ENCODE data around the gene LYZL6. TPM values are rescaled to one million over a fixed set of nuclear protein-coding genes. Genes with fewer than 3 reads are reported as not detected.

Gene LYZL6
- total RNA-seq, 1 experiment from 2014 or later: not detected

DNA sequence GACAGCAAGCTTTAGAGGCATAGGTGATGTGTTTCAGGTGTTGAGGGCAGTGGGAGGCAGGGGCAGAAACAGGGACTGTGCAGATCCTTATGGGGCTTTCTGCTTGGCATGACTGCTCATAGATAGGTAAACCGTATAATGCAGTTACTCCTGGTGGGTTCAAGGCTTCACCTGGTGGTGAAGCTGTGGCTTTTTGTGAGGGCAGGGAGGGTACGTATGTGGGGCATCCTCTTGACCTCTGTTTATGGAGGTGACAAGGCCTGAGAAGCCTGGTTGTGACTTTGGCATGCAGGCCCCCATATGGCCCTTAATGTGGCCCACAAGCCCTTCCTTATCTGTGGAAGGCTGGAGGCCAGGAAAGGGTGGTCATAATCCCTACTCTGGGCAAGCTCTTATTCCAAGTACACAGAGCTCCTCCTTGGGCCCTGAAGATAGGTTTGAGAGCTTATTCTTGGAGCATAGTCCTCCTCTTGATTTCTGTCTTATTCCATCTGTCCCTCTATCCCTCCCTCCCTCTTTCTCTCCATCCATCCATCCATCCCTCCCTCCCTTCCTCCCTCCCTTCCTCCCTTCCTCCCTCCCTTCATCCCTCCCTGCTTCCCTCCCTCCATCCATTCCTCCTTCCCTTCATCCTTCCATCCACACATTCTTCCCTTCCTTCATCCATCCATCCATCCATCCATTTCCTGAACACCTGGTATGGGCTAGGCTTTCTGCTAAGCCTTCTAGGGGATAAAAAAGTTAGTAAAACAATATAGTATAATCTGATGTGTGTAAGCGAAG, 39.1 kb upstream of the LYZL6 start:
- CTCF ChIA-PET: interaction anchor here (0.6 to 2.6 kb wide), 4 partner anchors 13 to 166 kb away, joined by 3 to 11 read pairs (median 4); no protein-coding TSS in a partner anchor
- no peaks in the 10 kb centered on the region for H3K36me3 ChIP-seq (ENCODE audit: control insufficient read depth in 1 of 2, insufficient read depth in 2 of 2, low read length in 2 of 2)
- no peaks in the 10 kb centered on the region for H3K79me2 ChIP-seq (ENCODE audit: insufficient read depth, low read length)
- intact Hi-C loops (cut with micrococcal nuclease): no loop called here
- H3K27ac ChIP-seq (ENCODE audit: low read depth, low read length): no peak overlapping the region
- no peaks in the 10 kb centered on the region for H3K4me1 ChIP-seq (ENCODE audit: control insufficient read depth in 1 of 2, insufficient read depth in 2 of 2, low read length in 2 of 2)
- no peak overlapping the region for H3K4me3 ChIP-seq (replicated peaks in 1 of 2; ENCODE audit: low read depth in 1 of 2, low read length in 2 of 2)
- no TSS peak for BruUV-seq (replicated peaks)
- DNase-seq (ENCODE audit: low read depth, low spot score) (no peak), ATAC-seq (no peak)
- H2AFZ ChIP-seq (ENCODE audit: low read depth, low read length, poor library complexity, severe bottlenecking): no peak overlapping the region
- H4K20me1 ChIP-seq (ENCODE audit: insufficient read depth): no peaks in the 10 kb centered on the region
- POLR2A ChIA-PET: no interaction called here
- H3K9ac ChIP-seq (ENCODE audit: low read length): no peak overlapping the region
- no peak overlapping the region for H3K4me2 ChIP-seq (ENCODE audit: low read length)
- no peaks in the 10 kb centered on the region for H3K9me2 ChIP-seq (ENCODE audit: insufficient read depth)
- TF ChIP-seq ZNF274 (IDR thresholded peaks at IDR 0.05; ENCODE audit: low read depth, low read length): no peak
- no peaks in the 10 kb centered on the region for H3K9me3 ChIP-seq (ENCODE audit: control insufficient read depth in 1 of 2, insufficient read depth in 1 of 2, low read depth in 1 of 2, low read length in 2 of 2)
- no peaks in the 10 kb centered on the region for H3K27me3 ChIP-seq (ENCODE audit: insufficient read depth, low read length)
- RAD21 ChIA-PET (ENCODE audit: low non-redundant PET in 1 of 2, low total read pairs in 2 of 2, uncharacterized antibody in 2 of 2, unreplicated experiment in 2 of 2): interaction anchor here in 1 of 2 experiments (1.4 kb wide), 1 partner anchor 167 kb away, joined by 4 read pairs; no protein-coding TSS in a partner anchor

- ChIA-PET POLR2A (no interaction called here), CTCF (interaction anchor here (0.6 to 2.6 kb wide), 4 partner anchors 13 to 167 kb away, joined by 3 to 11 read pairs (median 4); no protein-coding TSS in a partner anchor), RAD21 (ENCODE audit: low non-redundant PET in 1 of 2, low total read pairs in 2 of 2, uncharacterized antibody in 2 of 2, unreplicated experiment in 2 of 2) (interaction anchor here in 1 of 2 experiments (1.4 kb wide), 1 partner anchor 167 kb away, joined by 4 read pairs; no protein-coding TSS in a partner anchor)
- Histone ChIP-seq H2AFZ (ENCODE audit: low read depth, low read length, poor library complexity, severe bottlenecking) (no peak overlapping the region), H3K9me3 (ENCODE audit: control insufficient read depth in 1 of 2, insufficient read depth in 1 of 2, low read depth in 1 of 2, low read length in 2 of 2) (no peaks in the 10 kb centered on the region), H3K27me3 (ENCODE audit: insufficient read depth, low read length) (no peaks in the 10 kb centered on the region), H3K4me2 (ENCODE audit: low read length) (no peak overlapping the region), H3K27ac (ENCODE audit: low read depth, low read length) (no peak overlapping the region), H3K79me2 (ENCODE audit: insufficient read depth, low read length) (no peaks in the 10 kb centered on the region), H3K9me2 (ENCODE audit: insufficient read depth) (no peaks in the 10 kb centered on the region), H3K4me1 (ENCODE audit: control insufficient read depth in 1 of 2, insufficient read depth in 2 of 2, low read length in 2 of 2) (no peaks in the 10 kb centered on the region), H3K9ac (ENCODE audit: low read length) (no peak overlapping the region), H3K36me3 (ENCODE audit: control insufficient read depth in 1 of 2, insufficient read depth in 2 of 2, low read length in 2 of 2) (no peaks in the 10 kb centered on the region), H4K20me1 (ENCODE audit: insufficient read depth) (no peaks in the 10 kb centered on the region), H3K4me3 (replicated peaks in 1 of 2; ENCODE audit: low read depth in 1 of 2, low read length in 2 of 2) (no peak overlapping the region)
- DNase-seq (ENCODE audit: low read depth, low spot score): no peak
- peak; percentile 46; the same call in 1 of the 2 replicates for ATAC-seq
- BruUV-seq (replicated peaks): no TSS peak
- TF ChIP-seq POLR2AphosphoS5 (IDR thresholded peaks at IDR 0.05; ENCODE audit: low read depth, low read length) (no peak), MAX (IDR thresholded peaks at IDR 0.05) (no peak), EZH2phosphoT487 (IDR thresholded peaks at IDR 0.05; ENCODE audit: borderline replicate concordance) (no peak), RAD21 (IDR thresholded peaks at IDR 0.05; ENCODE audit: low read depth) (peak; percentile 39), ELF1 (IDR thresholded peaks at IDR 0.05; ENCODE audit: borderline replicate concordance, low read depth) (no peak), EGR1 (IDR thresholded peaks at IDR 0.05; ENCODE audit: low read depth) (no peak)
- TF ChIP-seq, protein P1, sequence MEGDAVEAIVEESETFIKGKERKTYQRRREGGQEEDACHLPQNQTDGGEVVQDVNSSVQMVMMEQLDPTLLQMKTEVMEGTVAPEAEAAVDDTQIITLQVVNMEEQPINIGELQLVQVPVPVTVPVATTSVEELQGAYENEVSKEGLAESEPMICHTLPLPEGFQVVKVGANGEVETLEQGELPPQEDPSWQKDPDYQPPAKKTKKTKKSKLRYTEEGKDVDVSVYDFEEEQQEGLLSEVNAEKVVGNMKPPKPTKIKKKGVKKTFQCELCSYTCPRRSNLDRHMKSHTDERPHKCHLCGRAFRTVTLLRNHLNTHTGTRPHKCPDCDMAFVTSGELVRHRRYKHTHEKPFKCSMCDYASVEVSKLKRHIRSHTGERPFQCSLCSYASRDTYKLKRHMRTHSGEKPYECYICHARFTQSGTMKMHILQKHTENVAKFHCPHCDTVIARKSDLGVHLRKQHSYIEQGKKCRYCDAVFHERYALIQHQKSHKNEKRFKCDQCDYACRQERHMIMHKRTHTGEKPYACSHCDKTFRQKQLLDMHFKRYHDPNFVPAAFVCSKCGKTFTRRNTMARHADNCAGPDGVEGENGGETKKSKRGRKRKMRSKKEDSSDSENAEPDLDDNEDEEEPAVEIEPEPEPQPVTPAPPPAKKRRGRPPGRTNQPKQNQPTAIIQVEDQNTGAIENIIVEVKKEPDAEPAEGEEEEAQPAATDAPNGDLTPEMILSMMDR (IDR thresholded peaks at IDR 0.05 in 2 of 3, conservative IDR thresholded peaks at IDR 0.05 in 1 of 3; ENCODE audit: borderline replicate concordance in 1 of 3, insufficient read depth in 1 of 3, low read depth in 2 of 3, low read length in 2 of 3): peak; percentile 6 to 21 (median 14); a peak in 2 of 6 replicates
- intact Hi-C loops (cut with micrococcal nuclease): no loop called here
Measured at GRCh38 chr17:35981908-35982330, 38.4 kb upstream of the LYZL6 start.
